NB4 (cell line): ENCODE measurements around the gene ARHGEF12.

Source experiments
- CTCF ChIP-seq: IDR thresholded peaks from one replicate; pipeline ENCODE4 v1.5.1; 2012; ENCODE audit warnings: low read depth, low read length
- MYC ChIP-seq: IDR thresholded peaks from 2 replicates; pipeline ENCODE4 v1.6.1; 2011; ENCODE audit warnings: low read depth, low read length
- POLR2A ChIP-seq: IDR thresholded peaks from 2 replicates; pipeline ENCODE4 v1.6.1; 2011; ENCODE audit warnings: mild to moderate bottlenecking; ENCODE audit not compliant: insufficient read length; ENCODE audit errors: extremely low read depth
- TF ChIP-seq, protein P1 (sequence below): IDR thresholded peaks from 2 replicates; pipeline ENCODE4 v1.6.1; 2011; ENCODE audit warnings: low read depth, low read length

GRCh38 chr11:120523196-120523595, 187.0 kb downstream of the ARHGEF12 start:
- TF ChIP-seq CTCF (no peak), MYC (no peak), POLR2A (no peak)
- TF ChIP-seq, protein P1, sequence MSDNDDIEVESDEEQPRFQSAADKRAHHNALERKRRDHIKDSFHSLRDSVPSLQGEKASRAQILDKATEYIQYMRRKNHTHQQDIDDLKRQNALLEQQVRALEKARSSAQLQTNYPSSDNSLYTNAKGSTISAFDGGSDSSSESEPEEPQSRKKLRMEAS: no peak
